Amniotic epithelial cell (primary cell): ENCODE results near the gene IFT88.

Experiments
- DNase-seq: peaks from one replicate; pipeline ENCODE4 v3.0.0-alpha.2; 2010; ENCODE audit warnings: low read depth

Gene IFT88

DNA sequence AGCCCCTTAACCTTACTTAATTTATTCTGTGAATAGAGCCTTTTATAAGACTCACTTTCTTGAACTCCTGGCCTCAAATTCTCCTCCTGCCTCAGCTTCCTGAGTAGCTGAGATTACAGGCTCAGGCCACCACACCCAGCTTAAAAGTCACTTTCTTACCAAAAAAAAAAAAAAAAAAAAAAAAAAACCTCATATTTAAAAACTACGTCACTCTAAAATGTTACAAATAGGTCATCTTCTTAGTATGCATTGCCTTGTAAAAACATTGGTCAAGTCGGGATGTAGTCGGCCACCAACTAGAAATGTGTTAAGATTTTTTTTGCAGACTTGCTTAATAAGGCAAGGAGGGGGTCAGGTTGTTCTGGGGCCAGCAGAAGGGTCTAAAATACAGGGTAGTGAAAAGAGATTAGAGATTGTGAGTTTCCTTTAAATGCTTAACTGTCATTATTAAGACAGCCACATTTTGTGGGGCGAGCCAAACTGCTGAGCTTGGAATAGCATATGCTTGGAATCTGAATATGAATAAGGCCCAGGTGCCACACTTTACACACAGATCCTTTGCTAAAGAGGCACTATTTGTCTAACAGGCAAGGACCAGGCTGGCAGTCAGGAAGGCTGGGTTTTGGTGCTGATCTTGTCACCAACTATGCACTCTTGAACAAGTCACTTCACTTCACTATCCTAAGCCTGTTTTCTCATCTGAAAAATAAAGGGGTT, 120.1 kb downstream of the IFT88 start:
- DNase-seq = no peak

DNA sequence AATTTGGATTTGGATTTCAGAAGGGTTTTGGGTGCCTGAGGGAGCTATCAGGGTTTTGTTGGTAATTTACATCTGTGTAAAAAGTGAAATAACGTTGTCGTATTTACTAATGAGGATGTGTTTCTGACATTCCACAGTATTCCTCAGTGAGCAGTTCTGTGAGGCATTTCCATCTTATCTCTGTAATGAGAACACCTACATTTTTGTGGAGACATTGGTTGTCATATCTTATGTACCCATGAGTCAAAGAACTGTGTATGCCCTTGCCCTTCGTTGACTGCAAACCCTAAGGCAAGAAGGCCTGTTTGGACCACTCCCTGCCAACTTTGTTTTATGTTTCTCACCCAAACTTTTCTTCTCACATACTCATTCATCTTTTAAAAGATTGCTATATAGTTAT, 122.3 kb downstream of the IFT88 start:
- peak; percentile 53 for DNase-seq

DNA sequence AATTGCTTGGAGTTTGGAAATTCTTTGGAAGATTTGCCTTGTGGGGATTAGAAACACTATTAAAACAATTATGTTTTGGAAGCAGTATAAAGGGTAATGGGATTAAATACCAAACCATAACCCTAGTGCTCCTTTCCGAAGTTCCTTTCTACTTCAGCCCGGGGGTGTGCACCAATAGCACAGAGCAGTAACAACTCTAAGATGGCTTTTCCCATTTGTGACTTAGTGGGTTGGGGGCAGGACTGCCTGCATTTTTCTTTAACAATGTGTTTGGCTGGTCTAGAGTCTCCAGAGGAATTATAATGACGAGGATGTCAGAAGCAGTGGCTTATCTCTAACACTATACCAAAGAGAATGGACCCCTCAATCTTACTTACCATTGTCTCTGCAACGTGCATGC, 124.7 kb downstream of the IFT88 start:
- DNase-seq = no peak

DNA sequence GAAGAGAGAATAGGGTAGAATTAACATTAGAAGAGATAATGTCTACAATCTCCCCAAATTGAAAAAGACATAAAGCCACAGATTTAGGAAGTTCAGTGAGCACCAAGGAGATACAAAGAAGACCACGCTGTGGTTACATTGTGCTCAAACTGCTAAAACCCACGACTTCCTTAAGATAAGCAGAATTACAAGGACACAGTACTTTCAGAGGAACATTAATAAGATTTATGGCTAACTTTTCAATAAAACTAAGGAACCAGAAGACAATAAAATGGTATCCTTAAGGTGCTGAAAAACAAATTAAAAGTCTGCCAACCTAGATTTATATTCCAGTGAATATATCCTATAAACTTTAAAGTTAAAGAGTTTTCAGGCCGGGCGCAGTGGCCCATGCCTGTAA, 129.1 kb downstream of the IFT88 start:
- no peak for DNase-seq

DNA sequence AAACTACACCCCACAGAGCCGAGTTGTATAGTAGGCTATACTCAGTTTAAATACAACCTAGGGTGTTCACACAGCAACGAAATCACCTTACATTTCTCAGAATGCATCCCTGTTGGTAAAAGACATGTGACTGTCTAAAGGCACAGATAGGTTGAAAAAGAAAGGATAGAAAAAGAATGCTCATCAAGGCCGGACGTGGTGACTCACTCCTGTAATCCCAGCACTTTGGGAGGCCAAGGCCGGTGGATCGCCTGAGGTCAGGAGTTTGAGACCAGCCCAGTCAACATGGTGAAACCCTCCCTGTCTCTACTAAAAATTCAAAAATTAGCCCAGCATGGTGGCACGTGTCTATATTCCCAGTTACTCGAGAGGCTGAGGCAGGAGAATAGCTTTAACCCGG, 132.8 kb downstream of the IFT88 start:
- DNase-seq = no peak

DNA sequence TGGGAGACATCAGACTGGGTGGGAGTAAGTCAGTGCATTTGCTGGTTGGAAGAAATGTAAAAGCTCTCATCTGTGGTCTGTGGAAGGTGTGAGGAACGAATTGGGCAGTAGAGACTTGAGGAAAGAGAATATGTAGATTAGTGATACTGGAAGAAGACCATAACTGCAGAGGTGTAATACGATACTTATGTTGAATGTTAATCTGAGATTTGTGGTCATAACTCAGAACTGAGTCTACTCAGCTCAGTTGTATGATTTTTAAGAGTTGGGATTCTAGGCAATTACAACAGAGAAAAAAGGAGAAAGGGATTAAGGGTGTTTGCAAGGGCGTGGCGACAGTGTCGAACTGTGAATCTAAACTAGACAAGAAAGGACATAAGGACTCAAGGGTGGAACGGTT, 133.3 kb downstream of the IFT88 start:
- no peak for DNase-seq

DNA sequence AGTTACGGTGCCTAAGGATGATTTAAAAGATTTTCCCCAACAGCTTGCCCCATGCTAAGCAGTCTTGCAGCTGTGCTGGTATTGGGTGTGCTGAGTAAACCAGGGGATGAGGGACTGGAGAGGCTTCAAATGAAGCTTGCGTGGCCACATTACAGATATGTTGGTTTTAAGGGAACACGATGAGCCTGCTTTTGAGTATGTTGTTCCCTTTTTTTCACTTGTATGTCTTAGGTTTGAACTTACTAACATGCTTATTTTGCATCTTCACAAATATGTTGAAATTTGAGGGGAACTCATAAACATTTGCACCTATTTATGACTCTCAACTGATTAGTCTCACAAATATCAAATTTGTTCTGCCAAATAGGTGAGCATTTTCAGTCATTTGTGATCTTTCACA, 134.5 kb downstream of the IFT88 start:
- no peak for DNase-seq

DNA sequence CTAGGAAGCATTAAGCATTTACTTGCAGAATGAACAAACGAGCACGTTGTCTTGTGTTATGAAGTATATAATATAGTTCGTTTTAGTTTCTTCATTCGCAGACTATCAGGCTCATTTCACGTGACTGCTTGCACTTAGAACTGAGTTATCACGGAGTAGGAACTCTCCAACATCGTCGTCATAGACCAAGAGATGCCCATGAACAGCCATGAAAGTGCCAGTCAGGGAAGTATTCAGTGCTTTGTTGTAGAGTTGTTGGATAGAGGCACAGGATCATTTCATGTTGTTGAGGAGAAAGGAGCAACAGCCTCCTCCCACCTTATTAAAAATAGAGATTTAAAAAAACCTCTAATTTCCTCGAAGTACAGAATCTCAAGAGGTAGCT, 135.6 kb downstream of the IFT88 start:
- DNase-seq = no peak

DNA sequence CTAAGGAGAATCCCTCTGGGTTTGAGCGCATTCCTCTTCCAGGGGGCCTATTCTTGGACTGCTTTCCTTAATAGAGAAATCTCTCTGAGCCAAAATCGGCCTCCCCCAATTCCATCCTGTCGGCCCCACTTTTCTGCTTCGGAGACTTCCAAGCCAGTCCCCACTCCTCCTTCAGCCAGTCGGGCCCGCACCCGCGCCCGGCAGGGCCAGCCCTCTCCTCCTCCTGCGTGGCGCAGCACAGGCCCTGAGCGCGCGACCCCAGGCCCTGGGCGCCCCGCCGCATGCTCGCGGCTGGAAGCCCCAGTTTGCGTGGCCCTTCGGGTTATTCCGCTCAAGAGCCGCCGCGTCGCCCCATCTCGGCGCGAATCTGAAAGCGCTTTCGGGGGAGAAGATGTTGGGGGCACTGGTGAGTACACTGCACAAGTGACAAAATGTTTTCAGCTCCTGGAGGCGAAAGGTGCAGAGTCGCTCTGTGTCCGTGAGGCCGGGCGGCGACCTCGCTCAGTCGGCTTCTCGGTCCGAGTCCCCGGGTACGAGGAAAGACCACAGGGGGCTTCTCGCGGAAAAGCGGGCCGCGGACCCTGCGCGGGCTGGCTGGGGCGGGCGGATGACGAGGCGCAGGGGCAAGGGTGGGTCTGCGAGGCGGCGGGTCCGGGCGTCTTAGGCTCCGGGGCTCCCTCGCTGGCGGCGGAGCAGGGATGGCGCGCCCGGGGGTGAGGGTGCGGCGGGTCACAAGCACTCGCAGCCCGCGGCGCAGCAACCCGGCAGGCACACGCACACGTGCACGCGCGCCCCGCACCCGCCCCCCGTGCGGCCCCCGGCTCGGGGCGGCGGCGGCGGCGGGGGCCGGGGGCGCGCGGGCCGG, 136.2 kb downstream of the IFT88 start, which contains the start of gene IL17D:
Gene IL17D (plus strand): TSS at position 785 of the 865 bp plus-strand sequence. CDS start 303 bp downstream, outside the sequence.
- DNase-seq = no peak

DNA sequence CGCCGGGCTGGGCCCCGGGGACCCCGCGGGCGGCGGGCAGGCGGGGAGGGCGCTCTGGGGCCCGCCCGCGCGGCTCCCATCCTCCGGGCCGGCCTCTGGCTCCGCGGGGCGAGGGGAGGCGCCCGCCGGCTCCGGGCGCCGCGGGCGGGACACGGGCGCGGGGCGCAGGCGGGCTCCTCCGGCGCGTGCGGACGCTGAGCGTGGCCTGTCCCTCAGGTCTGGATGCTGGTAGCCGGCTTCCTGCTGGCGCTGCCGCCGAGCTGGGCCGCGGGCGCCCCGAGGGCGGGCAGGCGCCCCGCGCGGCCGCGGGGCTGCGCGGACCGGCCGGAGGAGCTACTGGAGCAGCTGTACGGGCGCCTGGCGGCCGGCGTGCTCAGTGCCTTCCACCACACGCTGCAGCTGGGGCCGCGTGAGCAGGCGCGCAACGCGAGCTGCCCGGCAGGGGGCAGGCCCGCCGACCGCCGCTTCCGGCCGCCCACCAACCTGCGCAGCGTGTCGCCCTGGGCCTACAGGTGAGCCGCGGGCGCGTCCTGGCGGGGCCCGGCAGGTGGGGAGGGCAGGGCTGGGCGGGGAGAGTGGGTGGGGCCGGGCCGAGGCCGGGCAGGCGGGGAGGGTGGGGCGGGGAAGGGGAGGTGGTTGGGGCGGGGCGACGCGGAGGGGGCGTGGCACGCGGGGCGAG, 137.0 kb downstream of the IFT88 start:
- peak; percentile 72 for DNase-seq

DNA sequence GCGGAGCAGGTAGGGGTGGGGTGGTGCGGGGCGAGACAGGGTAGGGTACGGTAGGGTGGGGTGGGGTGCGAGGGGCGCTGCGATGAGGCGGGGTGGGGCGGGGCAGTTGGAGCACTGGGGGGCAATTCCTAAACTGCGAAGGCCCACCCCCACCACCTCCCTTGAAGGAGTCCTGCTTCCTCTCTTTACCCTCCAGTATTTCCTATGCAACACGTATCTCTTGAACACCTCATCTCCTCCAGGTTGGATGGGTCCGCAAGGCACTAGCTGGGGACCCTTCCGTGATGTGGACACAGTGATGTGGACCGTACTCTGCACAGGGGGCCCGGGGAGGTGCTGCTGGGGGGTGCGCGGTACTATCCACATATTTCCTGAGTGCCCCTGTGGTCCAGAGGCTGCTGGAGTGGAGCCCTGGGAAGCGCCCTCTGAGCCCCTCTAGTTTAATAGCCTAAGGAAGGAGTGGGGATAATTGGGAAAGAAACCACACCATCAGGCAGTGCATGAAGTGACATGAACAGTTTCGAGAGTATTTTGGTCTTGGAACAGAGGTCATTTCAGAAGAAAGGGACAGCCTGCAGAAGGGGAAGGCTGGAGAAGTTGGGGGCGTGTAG, 137.6 kb downstream of the IFT88 start:
- DNase-seq = no peak

DNA sequence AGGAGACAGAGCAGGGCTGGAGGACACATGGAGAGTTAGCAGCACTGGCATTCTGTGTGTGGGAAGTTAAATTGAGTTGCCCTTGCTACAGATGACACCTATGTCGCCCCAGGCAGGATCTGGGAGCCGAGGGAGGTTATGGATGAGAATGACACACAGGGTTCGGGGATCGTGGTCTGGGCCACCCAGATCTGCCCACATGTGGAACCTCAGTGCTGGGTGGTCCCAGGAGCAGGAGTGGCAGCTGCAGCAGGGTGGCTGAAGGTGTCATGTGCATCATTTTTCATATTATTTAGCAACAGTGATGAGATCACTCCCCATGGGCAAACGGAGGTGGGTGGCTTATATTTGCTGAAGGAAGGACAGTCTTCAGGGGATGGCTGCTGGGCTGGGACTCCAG, 139.7 kb downstream of the IFT88 start:
- DNase-seq = no peak

DNA sequence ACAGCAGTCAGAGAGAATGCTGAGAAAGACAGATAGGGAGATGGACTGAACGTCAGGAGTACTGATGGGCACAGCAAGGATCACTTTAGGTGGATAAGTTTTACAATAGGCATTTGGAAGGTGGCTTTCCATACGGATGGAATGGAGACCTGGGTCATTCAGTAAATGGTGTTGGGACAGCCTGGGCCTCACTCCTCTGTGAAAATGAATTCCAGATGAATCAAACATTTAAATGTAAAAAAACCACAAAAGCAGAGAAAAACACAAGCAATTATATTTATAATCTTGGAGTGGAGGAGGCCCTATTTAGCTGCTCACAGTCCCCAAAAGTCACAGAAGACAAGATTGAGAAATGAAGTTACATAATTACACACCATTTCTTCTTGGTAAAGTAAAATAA, 141.3 kb downstream of the IFT88 start:
- no peak for DNase-seq

DNA sequence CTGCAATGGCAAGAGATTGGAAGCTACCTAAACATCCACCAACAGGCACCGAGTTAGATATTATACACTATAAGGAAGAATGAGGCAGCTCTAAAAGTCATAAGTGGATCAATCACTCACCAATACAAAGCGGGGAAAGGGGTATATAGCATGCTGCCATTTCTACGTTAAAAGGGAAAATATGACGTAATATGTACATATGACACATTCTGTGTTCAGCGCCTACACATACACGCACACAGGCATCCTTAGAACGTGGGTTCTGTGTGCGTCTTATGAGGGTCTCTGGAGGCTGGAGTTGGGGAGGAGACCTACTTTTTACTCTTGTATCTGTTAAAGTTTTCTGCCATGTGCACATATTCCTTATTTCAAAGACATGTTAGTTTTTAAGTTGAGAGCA, 142.4 kb downstream of the IFT88 start:
- no peak for DNase-seq

DNA sequence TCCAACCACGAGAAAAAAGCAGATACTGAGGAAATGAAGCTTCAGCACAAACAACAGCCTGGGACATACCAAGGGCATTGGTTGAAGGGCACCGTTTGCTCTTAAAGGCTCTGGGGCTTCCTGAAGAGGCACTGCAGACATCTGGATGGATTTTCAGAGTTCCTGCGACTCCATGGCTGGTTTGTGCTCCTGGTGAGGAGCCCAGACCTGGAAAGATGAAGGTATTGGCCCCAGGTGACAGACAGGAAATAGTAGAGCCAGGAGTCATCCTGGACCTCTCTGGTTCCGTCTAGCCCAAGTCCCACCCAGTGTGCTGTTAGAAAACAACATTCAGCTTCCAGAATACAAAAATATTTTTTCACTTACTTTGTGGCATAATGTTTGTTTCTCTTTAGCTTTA, 142.8 kb downstream of the IFT88 start:
- DNase-seq = no peak

DNA sequence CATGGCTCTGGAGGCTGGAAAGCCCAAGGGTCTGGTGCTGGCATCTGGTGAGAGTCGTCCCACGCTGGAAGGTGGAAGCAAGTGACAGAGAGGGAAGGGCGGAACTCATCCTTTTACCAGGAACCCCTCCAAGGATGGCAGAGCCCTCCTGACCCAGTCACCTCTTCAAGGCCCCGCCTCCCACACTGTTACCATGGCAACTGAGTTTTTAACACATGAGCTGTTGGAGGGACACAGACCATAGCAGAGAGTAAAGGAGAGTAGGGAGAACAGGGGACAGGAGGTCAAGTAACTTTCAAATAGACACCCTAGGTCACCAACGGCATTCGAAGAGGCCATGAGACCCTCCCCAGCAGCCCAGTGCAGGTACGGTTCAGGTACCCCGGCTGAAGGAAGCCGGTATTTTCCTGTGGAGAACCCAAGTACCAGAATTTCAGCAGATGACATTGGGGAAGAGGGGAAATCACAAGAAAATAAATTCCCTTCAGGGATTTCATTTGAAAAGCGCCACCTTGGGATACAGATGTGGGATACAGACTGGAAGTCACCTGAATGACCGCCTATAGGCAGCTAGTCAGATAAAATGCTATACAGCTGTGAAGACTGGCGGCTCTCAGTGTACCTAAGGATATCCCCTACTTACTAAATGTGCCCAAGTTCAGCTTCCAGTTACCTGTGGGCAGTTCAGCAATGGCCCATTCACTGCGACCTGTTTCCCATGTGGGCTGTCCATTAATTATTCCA, 144.5 kb downstream of the IFT88 start:
- no peak for DNase-seq

DNA sequence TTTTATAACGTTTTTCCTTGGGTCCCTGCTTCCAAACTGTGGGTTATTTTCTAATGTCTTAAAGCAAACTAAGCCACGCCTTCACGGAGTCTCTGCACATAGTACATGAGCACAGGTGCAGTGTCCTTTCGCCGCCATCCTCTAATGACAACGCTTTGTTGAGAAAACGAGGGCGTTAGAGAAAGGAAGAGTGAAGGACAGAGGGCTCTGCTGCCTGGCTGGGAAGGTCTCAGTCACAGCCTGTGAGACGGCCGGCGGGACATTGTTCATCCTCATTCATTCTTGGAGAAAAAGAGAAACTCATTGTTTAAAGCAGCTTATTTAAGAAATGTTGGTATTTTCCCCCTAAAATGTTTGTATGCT, 146.0 kb downstream of the IFT88 start:
- DNase-seq = no peak

DNA sequence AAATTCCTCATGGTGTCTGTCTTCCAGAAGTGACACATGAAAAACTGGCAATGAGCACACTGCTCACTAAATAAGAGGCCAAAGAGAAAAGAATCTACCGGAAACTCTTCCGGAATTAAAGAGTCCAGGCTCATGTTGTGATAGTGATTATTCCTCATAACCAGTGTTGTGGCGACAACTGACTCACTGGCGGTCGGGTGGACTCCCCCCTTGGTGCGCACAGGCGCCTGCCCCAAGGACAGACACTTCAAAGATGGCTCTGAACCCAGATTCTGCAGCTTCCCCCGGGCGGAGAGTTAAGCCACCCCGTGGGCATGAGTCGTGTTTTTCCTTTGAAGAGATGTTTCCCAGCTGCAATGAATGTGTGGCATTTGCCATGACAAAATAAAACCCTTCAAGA, 146.8 kb downstream of the IFT88 start:
- DNase-seq = peak; percentile 20

DNA sequence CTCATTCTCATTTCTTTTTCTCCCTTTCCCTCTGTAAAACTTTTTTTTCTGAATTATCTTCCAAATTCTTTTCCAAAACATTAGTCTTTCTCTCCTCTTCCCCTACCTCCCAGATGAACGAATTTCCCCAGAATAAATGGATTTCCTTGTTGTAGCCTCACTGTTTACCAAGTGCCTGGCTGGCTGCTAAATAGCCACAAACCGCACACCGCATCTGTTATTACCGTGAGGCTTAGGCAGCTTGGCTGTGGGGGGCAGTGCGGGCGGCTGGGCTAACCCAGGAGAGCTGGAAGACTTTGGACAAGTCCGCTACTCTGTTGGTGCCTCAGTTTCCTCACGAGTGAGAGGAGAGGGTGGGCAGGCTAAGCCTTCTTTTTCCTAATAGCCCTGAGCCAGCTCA, 147.2 kb downstream of the IFT88 start:
- no peak for DNase-seq

DNA sequence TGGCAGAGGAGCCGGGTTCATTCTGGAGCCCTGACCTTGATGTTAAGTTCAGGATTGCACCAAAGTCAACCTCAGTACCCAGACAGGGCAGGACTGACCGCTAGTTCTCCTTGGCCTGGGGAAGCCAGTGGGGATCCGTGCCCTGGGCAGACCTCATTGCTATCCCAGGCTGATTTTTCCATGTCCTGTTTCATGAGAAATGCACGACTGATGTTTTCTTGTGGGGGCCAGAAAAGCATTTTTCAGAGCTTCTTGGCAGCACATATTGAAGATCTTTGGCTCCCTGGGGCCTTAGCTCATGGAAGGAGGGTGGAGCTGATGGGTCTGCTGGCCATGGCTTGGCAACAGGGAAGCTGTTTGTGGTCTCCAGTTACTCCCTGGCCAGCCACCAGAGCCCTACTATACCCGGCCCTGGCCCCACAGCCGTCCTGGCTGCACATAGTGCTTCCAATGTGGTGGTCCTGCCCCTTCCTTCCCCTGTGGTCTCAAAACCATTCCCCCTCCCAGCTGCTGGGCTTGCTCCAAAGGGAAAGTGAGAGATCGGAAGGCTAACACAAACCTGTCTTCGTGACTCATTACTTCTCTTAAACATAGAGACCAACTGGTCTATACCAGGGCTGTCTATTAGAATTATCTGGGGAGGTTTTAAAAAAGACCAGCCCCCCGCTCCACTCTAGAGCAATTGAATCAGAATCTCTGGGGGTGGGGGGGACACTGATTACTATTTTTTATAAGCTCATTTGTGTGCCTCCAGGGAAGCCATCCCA, 147.8 kb downstream of the IFT88 start:
- no peak for DNase-seq

DNA sequence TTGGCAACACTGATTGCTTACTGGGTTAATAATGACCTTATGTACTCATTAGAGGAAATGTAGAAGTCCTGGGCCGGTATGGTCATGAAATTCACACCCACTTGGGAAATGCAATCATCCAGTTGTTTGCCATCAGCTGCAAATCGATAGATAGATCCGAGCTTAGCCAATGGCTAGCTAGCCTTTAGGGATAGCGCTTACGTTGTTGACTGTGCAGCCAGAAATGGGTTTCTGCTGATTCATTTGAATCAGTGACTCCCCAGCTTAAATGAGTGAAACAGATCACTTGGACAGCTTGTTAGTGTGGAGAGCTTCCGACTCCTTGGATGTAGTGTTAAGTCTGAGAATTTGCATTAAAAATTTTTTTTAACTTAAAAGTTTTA, 148.4 kb downstream of the IFT88 start:
- no peak for DNase-seq
